Loucy (cell line): ENCODE data around the gene LETM1.
"Not testable (repeated sequence)": the region's sequence is repeated elsewhere in the genome, so short reads cannot be mapped to it uniquely, and the experiment has no call there.

ENCODE experiments used
- H2AFZ ChIP-seq: fragments of 200-600 bp; sonication (generic); 2 replicates; pipeline ENCODE4 v1.6.0; 2016; ENCODE audit warnings: antibody characterized with exemption, mild to moderate bottlenecking, low read length, moderate library complexity
- H3F3A ChIP-seq: fragments of 200-600 bp; 2 replicates; pipeline ENCODE4 v1.6.0; 2016; ENCODE audit warnings: antibody characterized with exemption, low read depth, mild to moderate bottlenecking
- H3K27me3 ChIP-seq: fragments of 200-600 bp; sonication (generic); 2 replicates; pipeline ENCODE4 v1.6.1; 2014; ENCODE audit warnings: low read length, mild to moderate bottlenecking; ENCODE audit not compliant: insufficient read depth, poor library complexity, severe bottlenecking
- H3K36me3 ChIP-seq: fragments of 200-600 bp; sonication (generic); 2 replicates; pipeline ENCODE4 v1.6.1; 2016; ENCODE audit warnings: low read length; ENCODE audit not compliant: insufficient read depth
- H3K4me1 ChIP-seq: fragments of 200-600 bp; sonication (generic); 2 replicates; pipeline ENCODE4 v1.5.1; 2014; ENCODE audit warnings: low read length, mild to moderate bottlenecking; ENCODE audit not compliant: insufficient read depth, poor library complexity, severe bottlenecking
- H3K4me2 ChIP-seq: fragments of 200-600 bp; sonication (generic); 2 replicates; pipeline ENCODE4 v1.6.0; 2014; ENCODE audit warnings: antibody characterized with exemption, low read length, low read depth, mild to moderate bottlenecking; ENCODE audit not compliant: poor library complexity, severe bottlenecking
- H3K4me3 ChIP-seq: fragments of 200-600 bp; sonication (generic); 2 replicates; pipeline ENCODE4 v1.5.1; 2014; ENCODE audit warnings: low read length, mild to moderate bottlenecking, mixed read lengths; ENCODE audit not compliant: poor library complexity, severe bottlenecking
- H3K79me2 ChIP-seq: fragments of 200-600 bp; sonication (generic); 2 replicates; pipeline ENCODE4 v1.6.1; 2014; ENCODE audit warnings: low read length; ENCODE audit not compliant: insufficient read depth
- H3K9ac ChIP-seq: fragments of 200-600 bp; sonication (generic); 2 replicates; pipeline ENCODE4 v1.6.0; 2014; ENCODE audit warnings: mild to moderate bottlenecking, low read depth, low read length, moderate library complexity; ENCODE audit not compliant: poor library complexity, severe bottlenecking
- H3K9me2 ChIP-seq: fragments of 200-600 bp; sonication (generic); replicated peaks from 2 replicates; pipeline ENCODE4 v1.6.1; 2016; ENCODE audit warnings: low read depth, low read length, mixed read lengths
- H3K9me3 ChIP-seq: fragments of 200-600 bp; sonication (generic); 2 replicates; pipeline ENCODE4 v1.6.1; 2014; ENCODE audit warnings: mild to moderate bottlenecking, antibody characterized with exemption, low read length, low read depth; ENCODE audit not compliant: insufficient read depth
- H4K20me1 ChIP-seq: fragments of 200-600 bp; sonication (generic); 2 replicates; pipeline ENCODE4 v1.6.0; 2014; ENCODE audit warnings: antibody characterized with exemption, low read length, mild to moderate bottlenecking; ENCODE audit not compliant: insufficient read depth, poor library complexity, severe bottlenecking
- EZH2phosphoT487 ChIP-seq: fragments of 200-600 bp; IDR thresholded peaks from 2 replicates; pipeline ENCODE4 v1.6.1; 2018; ENCODE audit warnings: antibody characterized with exemption, mild to moderate bottlenecking, moderate library complexity, borderline replicate concordance
- TF ChIP-seq, protein P1 (sequence below): fragments of 200-600 bp; sonication (generic); conservative IDR thresholded peaks from 2 replicates; pipeline ENCODE4 v1.5.1; 2014; ENCODE audit warnings: mild to moderate bottlenecking, antibody characterized with exemption, low read length

Gene LETM1

DNA sequence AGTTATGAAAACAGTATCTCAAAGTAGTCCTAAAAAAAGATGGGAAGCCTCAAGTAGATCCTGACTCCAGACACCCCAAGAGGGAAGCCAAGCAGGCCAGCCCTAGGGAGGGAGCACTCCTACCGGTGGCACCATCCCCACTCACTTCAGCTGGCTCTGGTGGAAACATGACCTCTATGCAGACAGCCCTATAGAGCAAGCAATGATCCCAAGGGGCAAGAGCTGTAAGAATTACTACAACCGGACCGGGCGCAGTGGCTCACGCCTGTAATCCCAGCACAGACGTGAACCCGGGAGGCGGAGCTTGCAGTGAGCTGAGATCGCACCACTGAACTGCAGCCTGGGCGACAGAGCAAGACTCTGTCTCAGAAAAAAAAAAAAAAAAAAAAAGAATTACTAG lies 5.7 kb downstream of the LETM1 start:
- H3K9ac ChIP-seq = no peak overlapping the region
- H3K4me3 ChIP-seq = no peak overlapping the region
- peaks cover 19% of the 10 kb centered on the region for H4K20me1 ChIP-seq
- no peak overlapping the region for H3K4me2 ChIP-seq
- H3K9me3 ChIP-seq = no peaks in the 10 kb centered on the region
- H3K9me2 ChIP-seq = no peaks in the 10 kb centered on the region
- H2AFZ ChIP-seq = no peak overlapping the region
- H3F3A ChIP-seq = no peaks in the 10 kb centered on the region
- TF ChIP-seq, protein P1, sequence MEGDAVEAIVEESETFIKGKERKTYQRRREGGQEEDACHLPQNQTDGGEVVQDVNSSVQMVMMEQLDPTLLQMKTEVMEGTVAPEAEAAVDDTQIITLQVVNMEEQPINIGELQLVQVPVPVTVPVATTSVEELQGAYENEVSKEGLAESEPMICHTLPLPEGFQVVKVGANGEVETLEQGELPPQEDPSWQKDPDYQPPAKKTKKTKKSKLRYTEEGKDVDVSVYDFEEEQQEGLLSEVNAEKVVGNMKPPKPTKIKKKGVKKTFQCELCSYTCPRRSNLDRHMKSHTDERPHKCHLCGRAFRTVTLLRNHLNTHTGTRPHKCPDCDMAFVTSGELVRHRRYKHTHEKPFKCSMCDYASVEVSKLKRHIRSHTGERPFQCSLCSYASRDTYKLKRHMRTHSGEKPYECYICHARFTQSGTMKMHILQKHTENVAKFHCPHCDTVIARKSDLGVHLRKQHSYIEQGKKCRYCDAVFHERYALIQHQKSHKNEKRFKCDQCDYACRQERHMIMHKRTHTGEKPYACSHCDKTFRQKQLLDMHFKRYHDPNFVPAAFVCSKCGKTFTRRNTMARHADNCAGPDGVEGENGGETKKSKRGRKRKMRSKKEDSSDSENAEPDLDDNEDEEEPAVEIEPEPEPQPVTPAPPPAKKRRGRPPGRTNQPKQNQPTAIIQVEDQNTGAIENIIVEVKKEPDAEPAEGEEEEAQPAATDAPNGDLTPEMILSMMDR = no peak
- no peak for TF ChIP-seq EZH2phosphoT487
- peaks cover 32% of the 10 kb centered on the region for H3K4me1 ChIP-seq
- peaks cover 50% of the 10 kb centered on the region for H3K79me2 ChIP-seq
- peaks cover 6% of the 10 kb centered on the region; the same call in 1 of the 2 replicates for H3K36me3 ChIP-seq
- H3K27me3 ChIP-seq = no peaks in the 10 kb centered on the region

DNA sequence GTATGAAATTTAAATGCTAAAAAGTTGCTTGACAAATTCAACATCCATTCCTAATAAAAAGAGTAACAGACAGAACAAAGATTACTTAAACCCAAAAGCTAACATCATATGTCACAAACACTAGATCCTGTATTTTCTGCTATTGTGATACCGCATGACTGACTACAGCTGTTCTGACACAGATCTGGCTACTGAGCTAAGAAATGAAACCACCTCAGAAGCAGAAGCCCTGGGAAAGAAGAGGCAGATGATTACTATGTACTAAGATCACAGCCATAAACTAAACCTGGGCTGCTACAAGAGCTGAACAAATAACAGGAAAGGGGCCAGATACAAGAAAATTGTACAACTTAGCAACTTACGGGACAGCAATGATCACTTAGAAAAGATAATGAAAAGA lies 9.4 kb downstream of the LETM1 start:
- Histone ChIP-seq H3K4me1 (peaks cover 8% of the 10 kb centered on the region), H4K20me1 (no peaks in the 10 kb centered on the region), H3K9me2 (no peaks in the 10 kb centered on the region), H3K4me3 (no peak overlapping the region), H3K36me3 (peaks cover 21% of the 10 kb centered on the region; the same call in 1 of the 2 replicates), H3K27me3 (no peaks in the 10 kb centered on the region), H2AFZ (no peak overlapping the region), H3K79me2 (peaks cover 17% of the 10 kb centered on the region), H3K9me3 (no peaks in the 10 kb centered on the region), H3K4me2 (no peak overlapping the region), H3K9ac (no peak overlapping the region), H3F3A (no peaks in the 10 kb centered on the region)
- TF ChIP-seq EZH2phosphoT487 = no peak
- TF ChIP-seq, protein P1 = no peak

DNA sequence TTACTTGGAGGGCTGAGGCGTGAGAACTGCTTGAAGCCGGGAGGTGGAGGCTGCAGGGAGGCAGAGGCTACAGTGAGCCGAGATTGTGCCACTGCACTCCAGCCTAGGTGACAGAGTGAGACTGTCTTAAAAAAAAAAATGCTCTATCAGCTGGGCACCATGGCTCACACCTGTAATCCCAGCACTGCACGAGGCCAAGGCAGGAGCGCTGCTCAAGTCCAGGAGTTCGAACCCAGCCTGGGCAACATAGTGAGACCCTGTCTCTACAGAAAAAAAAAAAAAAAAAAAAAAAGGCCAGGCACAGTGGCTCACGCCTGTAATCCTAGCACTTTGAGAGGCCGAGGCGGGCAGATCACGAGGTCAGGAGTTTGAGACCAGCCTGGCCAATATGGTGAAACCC lies 11.3 kb downstream of the LETM1 start:
- not testable (repeated sequence) for H3K79me2 ChIP-seq, H3K4me2 ChIP-seq

DNA sequence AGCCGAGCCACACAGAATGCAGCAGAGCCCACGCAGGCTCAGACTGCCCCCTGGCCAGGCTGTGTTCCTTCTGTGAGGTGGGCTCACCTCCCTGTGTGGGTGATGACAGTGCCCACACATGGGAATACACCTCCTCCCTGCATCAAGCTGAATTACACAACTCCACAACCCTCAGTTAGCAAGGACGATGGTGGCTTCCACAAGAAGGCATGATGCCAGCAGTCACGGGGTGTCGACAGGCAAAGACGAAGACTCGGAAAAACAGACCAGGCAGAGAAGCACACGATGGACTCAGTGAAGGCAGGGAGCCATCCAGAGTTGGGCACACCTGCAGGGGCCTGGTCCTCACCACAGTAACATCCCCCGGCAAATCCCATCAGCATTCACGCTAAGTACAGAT lies 12.1 kb downstream of the LETM1 start:
- Histone ChIP-seq H4K20me1 (no peaks in the 10 kb centered on the region), H3K9me3 (no peaks in the 10 kb centered on the region), H3K79me2 (peaks cover 2% of the 10 kb centered on the region; the same call in 1 of the 2 replicates), H3F3A (no peaks in the 10 kb centered on the region), H2AFZ (no peak overlapping the region), H3K4me1 (no peaks in the 10 kb centered on the region), H3K36me3 (peaks cover 41% of the 10 kb centered on the region; the same call in 1 of the 2 replicates), H3K4me2 (no peak overlapping the region), H3K4me3 (no peak overlapping the region), H3K27me3 (no peaks in the 10 kb centered on the region), H3K9ac (no peak overlapping the region), H3K9me2 (no peaks in the 10 kb centered on the region)
- TF ChIP-seq EZH2phosphoT487 = no peak
- TF ChIP-seq, protein P1 = no peak

More for the DNA sequence above, 11.3 kb downstream of the LETM1 start:
- H3F3A ChIP-seq, H4K20me1 ChIP-seq, H2AFZ ChIP-seq, H3K4me1 ChIP-seq, H3K9me2 ChIP-seq, H3K9me3 ChIP-seq, H3K9ac ChIP-seq, H3K4me3 ChIP-seq, H3K27me3 ChIP-seq: not testable (repeated sequence)
- H3K36me3 ChIP-seq = peaks cover 34% of the 10 kb centered on the region; the same call in 1 of the 2 replicates
